WTC11 (cell line): ENCODE measurements around the gene CLEC20A. TPM values are rescaled to one million over a fixed set of nuclear protein-coding genes. Genes with fewer than 3 reads are reported as not detected.

ENCODE experiments used
- ATAC-seq: fragments of 200-7000 bp; cut with Tn5 transposase; 2 replicates; pipeline ENCODE4 v1.10.0; 2021; ENCODE audit warnings: mild to moderate bottlenecking, moderate library complexity
- CTCF ChIA-PET: fragments of 300-600 bp; sonication (Branson Sonifier 250); formaldehyde crosslinking; loops from one replicate; lab custom pipeline; 2021; ENCODE audit warnings: antibody characterized with exemption; lab: Charles Lee
- POLR2A ChIA-PET: fragments of 350-600 bp; sonication (Branson Sonifier 250); formaldehyde crosslinking; loops from one replicate; lab custom pipeline; 2021; ENCODE audit warnings: antibody characterized with exemption; lab: Charles Lee
- DNase-seq: peaks from one replicate; pipeline ENCODE4 v3.0.0; 2021; ENCODE audit warnings: low spot score
- H3K27ac Mint-ChIP-seq: 2 replicates; pipeline ENCODE4 v1.8.0; 2021; ENCODE audit warnings: mixed read lengths
- H3K27me3 Mint-ChIP-seq: 2 replicates; pipeline ENCODE4 v1.8.0; 2021; ENCODE audit warnings: low read depth, mild to moderate bottlenecking, moderate library complexity, mixed read lengths
- H3K36me3 Mint-ChIP-seq: 2 replicates; pipeline ENCODE4 v1.8.0; 2021; ENCODE audit warnings: mixed read lengths
- H3K4me1 Mint-ChIP-seq: 2 replicates; pipeline ENCODE4 v1.8.0; 2022; ENCODE audit warnings: mixed read lengths
- H3K4me3 Mint-ChIP-seq: 2 replicates; pipeline ENCODE4 v1.8.0; 2021; ENCODE audit warnings: mild to moderate bottlenecking, moderate library complexity, mixed read lengths
- H3K9me3 Mint-ChIP-seq: 2 replicates; pipeline ENCODE4 v1.8.0; 2021; ENCODE audit warnings: mixed read lengths
- CREB1 ChIP-seq: sonication (generic); formaldehyde crosslinking; IDR thresholded peaks from 2 replicates; pipeline ENCODE4 v1.8.0; 2023; ENCODE audit warnings: mild to moderate bottlenecking, missing genetic modification reagents
- CREM ChIP-seq: sonication (generic); formaldehyde crosslinking; IDR thresholded peaks from 2 replicates; pipeline ENCODE4 v1.8.1; 2022; ENCODE audit warnings: mild to moderate bottlenecking, missing genetic modification reagents, moderate library complexity
- ELF4 ChIP-seq: sonication (generic); formaldehyde crosslinking; IDR thresholded peaks from 2 replicates; pipeline ENCODE4 v1.8.1; 2022; ENCODE audit warnings: low read depth, mild to moderate bottlenecking, moderate library complexity, missing genetic modification reagents
- ETV6 ChIP-seq: sonication (generic); formaldehyde crosslinking; IDR thresholded peaks from 2 replicates; pipeline ENCODE4 v1.8.1; 2022; ENCODE audit warnings: mild to moderate bottlenecking, missing genetic modification reagents
- FOXJ3 ChIP-seq: sonication (generic); formaldehyde crosslinking; IDR thresholded peaks from 2 replicates; pipeline ENCODE4 v1.9.0; 2021; ENCODE audit warnings: missing genetic modification reagents, mild to moderate bottlenecking, borderline replicate concordance
- JAZF1 ChIP-seq: fragments of 250-450 bp; sonication (Bioruptor Pico); IDR thresholded peaks from 2 replicates; pipeline ENCODE4 v1.9.0; 2021; ENCODE audit warnings: moderate library complexity, mild to moderate bottlenecking, inconsistent platforms
- KAT7 ChIP-seq: sonication (generic); formaldehyde crosslinking; IDR thresholded peaks from 2 replicates; pipeline ENCODE4 v1.8.1; 2023; ENCODE audit warnings: missing genetic modification reagents, mild to moderate bottlenecking, borderline replicate concordance
- RORB ChIP-seq: fragments of 250-450 bp; sonication (Bioruptor Pico); IDR thresholded peaks from 2 replicates; pipeline ENCODE4 v1.9.0; 2021; ENCODE audit warnings: mild to moderate bottlenecking
- SMAD4 ChIP-seq: sonication (generic); formaldehyde crosslinking; IDR thresholded peaks from 2 replicates; pipeline ENCODE4 v1.8.0; 2022; ENCODE audit warnings: mild to moderate bottlenecking, missing genetic modification reagents
- SP1 ChIP-seq: sonication (generic); formaldehyde crosslinking; conservative IDR thresholded peaks from 2 replicates; pipeline ENCODE4 v1.8.1; 2022; ENCODE audit warnings: missing genetic modification reagents
- TEAD4 ChIP-seq: sonication (generic); formaldehyde crosslinking; IDR thresholded peaks from 2 replicates; pipeline ENCODE4 v1.8.0; 2022; ENCODE audit warnings: mild to moderate bottlenecking, missing genetic modification reagents
- ZBTB21 ChIP-seq: sonication (generic); formaldehyde crosslinking; IDR thresholded peaks from 2 replicates; pipeline ENCODE4 v1.8.1; 2023; ENCODE audit warnings: mild to moderate bottlenecking, missing genetic modification reagents, borderline replicate concordance
- ZNF232 ChIP-seq: sonication (generic); formaldehyde crosslinking; IDR thresholded peaks from 2 replicates; pipeline ENCODE4 v1.8.0; 2022; ENCODE audit warnings: mild to moderate bottlenecking, missing genetic modification reagents
- ZNF263 ChIP-seq: sonication (generic); formaldehyde crosslinking; IDR thresholded peaks from 2 replicates; pipeline ENCODE4 v1.8.1; 2022; ENCODE audit warnings: low read depth, mild to moderate bottlenecking, moderate library complexity, missing genetic modification reagents
- ZNF396 ChIP-seq: fragments of 250-450 bp; sonication (Bioruptor Pico); IDR thresholded peaks from 2 replicates; pipeline ENCODE4 v1.8.0; 2021; ENCODE audit warnings: mild to moderate bottlenecking, moderate library complexity, borderline replicate concordance
- total RNA-seq: library from RNA; stranded (reverse); gene quantifications from 3 replicates; pipeline ENCODE4 v1.2.3, GENCODE V29; 2021
- TF ChIP-seq, protein P1 (sequence below): sonication (generic); formaldehyde crosslinking; IDR thresholded peaks from 2 replicates; pipeline ENCODE4 v1.8.0; 2023; ENCODE audit warnings: missing genetic modification reagents
- TF ChIP-seq, protein P2 (sequence below): sonication (generic); formaldehyde crosslinking; IDR thresholded peaks from 2 replicates; pipeline ENCODE4 v1.8.0; 2022; ENCODE audit warnings: mild to moderate bottlenecking, missing genetic modification reagents
- TF ChIP-seq, protein P3 (sequence below): sonication (generic); formaldehyde crosslinking; IDR thresholded peaks from 2 replicates; pipeline ENCODE4 v1.8.1; 2023; ENCODE audit warnings: mild to moderate bottlenecking, missing genetic modification reagents
- TF ChIP-seq, protein P4 (sequence below): sonication (generic); formaldehyde crosslinking; IDR thresholded peaks from 2 replicates; pipeline ENCODE4 v1.8.1; 2022; ENCODE audit warnings: mild to moderate bottlenecking, moderate library complexity, missing genetic modification reagents
- TF ChIP-seq, protein P5 (sequence below): sonication (generic); formaldehyde crosslinking; conservative IDR thresholded peaks from 2 replicates; pipeline ENCODE4 v1.8.1; 2023; ENCODE audit warnings: mild to moderate bottlenecking, low read depth, missing genetic modification reagents, moderate library complexity
- TF ChIP-seq, protein P6 (sequence below): sonication (generic); formaldehyde crosslinking; IDR thresholded peaks from 2 replicates; pipeline ENCODE4 v1.8.1; 2022; ENCODE audit warnings: missing genetic modification reagents, borderline replicate concordance
- TF ChIP-seq, protein P7 (sequence below): sonication (generic); formaldehyde crosslinking; IDR thresholded peaks from 2 replicates; pipeline ENCODE4 v1.8.0; 2022; ENCODE audit warnings: mild to moderate bottlenecking, missing genetic modification reagents
- TF ChIP-seq, protein P8 (sequence below): sonication (generic); formaldehyde crosslinking; IDR thresholded peaks from 2 replicates; pipeline ENCODE4 v1.8.1; 2023; ENCODE audit warnings: mild to moderate bottlenecking, missing genetic modification reagents, moderate library complexity
- TF ChIP-seq, protein P9 (sequence below): sonication (generic); formaldehyde crosslinking; IDR thresholded peaks from 2 replicates; pipeline ENCODE4 v1.8.0; 2022; ENCODE audit warnings: mild to moderate bottlenecking, missing genetic modification reagents

The CLEC20A gene
- total RNA-seq, 1 experiment from 2014 or later: not detected

DNA sequence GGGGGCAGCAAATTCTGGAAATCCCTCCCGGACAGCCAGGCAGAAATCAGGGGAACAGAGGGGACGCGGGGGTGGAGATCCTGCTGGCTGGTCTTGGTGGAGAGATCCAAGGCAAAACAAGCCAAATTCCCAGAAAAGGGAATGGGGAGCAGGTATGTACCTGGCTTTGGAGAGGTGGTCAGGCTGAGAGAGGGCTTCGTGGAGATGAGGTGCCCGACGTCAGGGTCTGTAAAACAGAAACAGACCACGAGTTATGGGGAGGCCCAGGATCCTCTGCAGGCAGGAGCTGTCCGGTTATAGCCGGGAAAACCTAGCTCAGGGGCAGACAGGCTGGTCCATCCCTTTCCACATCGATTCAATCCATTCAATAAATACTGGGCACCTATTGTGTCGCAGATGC lies 4.4 kb downstream of the CLEC20A start:
- H3K27me3 Mint-ChIP-seq: no peaks in the 10 kb centered on the region; the same call in 1 of the 2 replicates
- H3K4me1 Mint-ChIP-seq: peaks cover 6% of the 10 kb centered on the region
- no peaks in the 10 kb centered on the region for H3K36me3 Mint-ChIP-seq
- no peak for TF ChIP-seq CREM (CRISPR knock-in tag)
- TF ChIP-seq, protein P1, sequence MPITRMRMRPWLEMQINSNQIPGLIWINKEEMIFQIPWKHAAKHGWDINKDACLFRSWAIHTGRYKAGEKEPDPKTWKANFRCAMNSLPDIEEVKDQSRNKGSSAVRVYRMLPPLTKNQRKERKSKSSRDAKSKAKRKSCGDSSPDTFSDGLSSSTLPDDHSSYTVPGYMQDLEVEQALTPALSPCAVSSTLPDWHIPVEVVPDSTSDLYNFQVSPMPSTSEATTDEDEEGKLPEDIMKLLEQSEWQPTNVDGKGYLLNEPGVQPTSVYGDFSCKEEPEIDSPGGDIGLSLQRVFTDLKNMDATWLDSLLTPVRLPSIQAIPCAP (CRISPR knock-in tag): no peak
- TF ChIP-seq, protein P2, sequence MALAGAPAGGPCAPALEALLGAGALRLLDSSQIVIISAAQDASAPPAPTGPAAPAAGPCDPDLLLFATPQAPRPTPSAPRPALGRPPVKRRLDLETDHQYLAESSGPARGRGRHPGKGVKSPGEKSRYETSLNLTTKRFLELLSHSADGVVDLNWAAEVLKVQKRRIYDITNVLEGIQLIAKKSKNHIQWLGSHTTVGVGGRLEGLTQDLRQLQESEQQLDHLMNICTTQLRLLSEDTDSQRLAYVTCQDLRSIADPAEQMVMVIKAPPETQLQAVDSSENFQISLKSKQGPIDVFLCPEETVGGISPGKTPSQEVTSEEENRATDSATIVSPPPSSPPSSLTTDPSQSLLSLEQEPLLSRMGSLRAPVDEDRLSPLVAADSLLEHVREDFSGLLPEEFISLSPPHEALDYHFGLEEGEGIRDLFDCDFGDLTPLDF (CRISPR knock-in tag): no peak
- TF ChIP-seq CREB1 (CRISPR knock-in tag): no peak
- no peak for TF ChIP-seq RORB
- TF ChIP-seq, protein P3, sequence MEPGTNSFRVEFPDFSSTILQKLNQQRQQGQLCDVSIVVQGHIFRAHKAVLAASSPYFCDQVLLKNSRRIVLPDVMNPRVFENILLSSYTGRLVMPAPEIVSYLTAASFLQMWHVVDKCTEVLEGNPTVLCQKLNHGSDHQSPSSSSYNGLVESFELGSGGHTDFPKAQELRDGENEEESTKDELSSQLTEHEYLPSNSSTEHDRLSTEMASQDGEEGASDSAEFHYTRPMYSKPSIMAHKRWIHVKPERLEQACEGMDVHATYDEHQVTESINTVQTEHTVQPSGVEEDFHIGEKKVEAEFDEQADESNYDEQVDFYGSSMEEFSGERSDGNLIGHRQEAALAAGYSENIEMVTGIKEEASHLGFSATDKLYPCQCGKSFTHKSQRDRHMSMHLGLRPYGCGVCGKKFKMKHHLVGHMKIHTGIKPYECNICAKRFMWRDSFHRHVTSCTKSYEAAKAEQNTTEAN (CRISPR knock-in tag): no peak
- TF ChIP-seq ZNF232 (CRISPR knock-in tag): no peak
- TF ChIP-seq, protein P4, sequence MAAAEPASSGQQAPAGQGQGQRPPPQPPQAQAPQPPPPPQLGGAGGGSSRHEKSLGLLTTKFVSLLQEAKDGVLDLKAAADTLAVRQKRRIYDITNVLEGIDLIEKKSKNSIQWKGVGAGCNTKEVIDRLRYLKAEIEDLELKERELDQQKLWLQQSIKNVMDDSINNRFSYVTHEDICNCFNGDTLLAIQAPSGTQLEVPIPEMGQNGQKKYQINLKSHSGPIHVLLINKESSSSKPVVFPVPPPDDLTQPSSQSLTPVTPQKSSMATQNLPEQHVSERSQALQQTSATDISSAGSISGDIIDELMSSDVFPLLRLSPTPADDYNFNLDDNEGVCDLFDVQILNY: no peak
- TF ChIP-seq, protein P5, sequence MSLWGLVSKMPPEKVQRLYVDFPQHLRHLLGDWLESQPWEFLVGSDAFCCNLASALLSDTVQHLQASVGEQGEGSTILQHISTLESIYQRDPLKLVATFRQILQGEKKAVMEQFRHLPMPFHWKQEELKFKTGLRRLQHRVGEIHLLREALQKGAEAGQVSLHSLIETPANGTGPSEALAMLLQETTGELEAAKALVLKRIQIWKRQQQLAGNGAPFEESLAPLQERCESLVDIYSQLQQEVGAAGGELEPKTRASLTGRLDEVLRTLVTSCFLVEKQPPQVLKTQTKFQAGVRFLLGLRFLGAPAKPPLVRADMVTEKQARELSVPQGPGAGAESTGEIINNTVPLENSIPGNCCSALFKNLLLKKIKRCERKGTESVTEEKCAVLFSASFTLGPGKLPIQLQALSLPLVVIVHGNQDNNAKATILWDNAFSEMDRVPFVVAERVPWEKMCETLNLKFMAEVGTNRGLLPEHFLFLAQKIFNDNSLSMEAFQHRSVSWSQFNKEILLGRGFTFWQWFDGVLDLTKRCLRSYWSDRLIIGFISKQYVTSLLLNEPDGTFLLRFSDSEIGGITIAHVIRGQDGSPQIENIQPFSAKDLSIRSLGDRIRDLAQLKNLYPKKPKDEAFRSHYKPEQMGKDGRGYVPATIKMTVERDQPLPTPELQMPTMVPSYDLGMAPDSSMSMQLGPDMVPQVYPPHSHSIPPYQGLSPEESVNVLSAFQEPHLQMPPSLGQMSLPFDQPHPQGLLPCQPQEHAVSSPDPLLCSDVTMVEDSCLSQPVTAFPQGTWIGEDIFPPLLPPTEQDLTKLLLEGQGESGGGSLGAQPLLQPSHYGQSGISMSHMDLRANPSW: no peak
- TF ChIP-seq SMAD4 (CRISPR knock-in tag): no peak
- no peak for TF ChIP-seq ELF4
- no peak for TF ChIP-seq ETV6
- no peak for TF ChIP-seq FOXJ3 (CRISPR knock-in tag)
- TF ChIP-seq, protein P6, sequence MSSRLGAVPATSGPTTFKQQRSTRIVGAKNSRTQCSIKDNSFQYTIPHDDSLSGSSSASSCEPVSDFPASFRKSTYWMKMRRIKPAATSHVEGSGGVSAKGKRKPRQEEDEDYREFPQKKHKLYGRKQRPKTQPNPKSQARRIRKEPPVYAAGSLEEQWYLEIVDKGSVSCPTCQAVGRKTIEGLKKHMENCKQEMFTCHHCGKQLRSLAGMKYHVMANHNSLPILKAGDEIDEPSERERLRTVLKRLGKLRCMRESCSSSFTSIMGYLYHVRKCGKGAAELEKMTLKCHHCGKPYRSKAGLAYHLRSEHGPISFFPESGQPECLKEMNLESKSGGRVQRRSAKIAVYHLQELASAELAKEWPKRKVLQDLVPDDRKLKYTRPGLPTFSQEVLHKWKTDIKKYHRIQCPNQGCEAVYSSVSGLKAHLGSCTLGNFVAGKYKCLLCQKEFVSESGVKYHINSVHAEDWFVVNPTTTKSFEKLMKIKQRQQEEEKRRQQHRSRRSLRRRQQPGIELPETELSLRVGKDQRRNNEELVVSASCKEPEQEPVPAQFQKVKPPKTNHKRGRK (CRISPR knock-in tag): no peak
- TF ChIP-seq ZBTB21: no peak
- TF ChIP-seq, protein P7, sequence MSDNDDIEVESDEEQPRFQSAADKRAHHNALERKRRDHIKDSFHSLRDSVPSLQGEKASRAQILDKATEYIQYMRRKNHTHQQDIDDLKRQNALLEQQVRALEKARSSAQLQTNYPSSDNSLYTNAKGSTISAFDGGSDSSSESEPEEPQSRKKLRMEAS: no peak
- TF ChIP-seq ZNF263 (CRISPR knock-in tag): no peak
- POLR2A ChIA-PET: interaction anchor here (1.3 kb wide), 1 partner anchor 17 kb away, joined by 4 read pairs; no protein-coding TSS in a partner anchor
- ATAC-seq: no peak
- H3K9me3 Mint-ChIP-seq: no peaks in the 10 kb centered on the region
- no peak for DNase-seq
- no peak overlapping the region for H3K4me3 Mint-ChIP-seq
- H3K27ac Mint-ChIP-seq: no peak overlapping the region
- CTCF ChIA-PET: interaction anchor here (1.4 to 2.2 kb wide), 2 partner anchors 9 to 12 kb away, joined by 3 to 21 read pairs; no protein-coding TSS in a partner anchor

DNA sequence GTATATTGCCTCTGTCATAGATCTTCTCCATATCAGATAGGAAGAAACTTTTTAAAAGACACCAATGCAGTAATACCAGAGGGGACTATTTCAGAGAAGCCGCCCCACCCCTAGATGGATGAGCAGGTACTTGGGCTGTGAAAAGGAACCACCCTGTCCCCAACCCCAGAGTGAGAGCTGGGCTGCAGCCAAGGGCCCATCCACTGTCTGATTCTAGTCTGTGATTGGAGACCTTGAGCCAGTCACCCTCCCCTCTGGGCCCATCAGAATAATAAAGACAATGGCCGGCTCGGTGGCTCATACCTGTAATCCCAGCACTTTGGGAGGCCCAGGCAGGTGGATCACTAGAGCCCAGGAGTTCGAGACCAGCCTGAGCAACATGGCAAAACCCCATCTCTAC lies 5.0 kb downstream of the CLEC20A start:
- ChIA-PET CTCF (interaction anchor here (2.2 kb wide), 1 partner anchor 9 kb away, joined by 21 read pairs; no protein-coding TSS in a partner anchor), POLR2A (interaction anchor here (0.6 to 1.3 kb wide), 2 partner anchors 16 to 614 kb away, joined by 4 read pairs; no protein-coding TSS in a partner anchor)
- Mint-ChIP-seq H3K27me3 (no peaks in the 10 kb centered on the region; the same call in 1 of the 2 replicates), H3K27ac (no peak overlapping the region; the same call in 1 of the 2 replicates), H3K4me1 (peaks cover 6% of the 10 kb centered on the region), H3K4me3 (no peak overlapping the region), H3K9me3 (no peaks in the 10 kb centered on the region), H3K36me3 (no peaks in the 10 kb centered on the region)
- DNase-seq: no peak
- ATAC-seq: no peak
- TF ChIP-seq KAT7 (CRISPR knock-in tag) (no peak), TEAD4 (CRISPR knock-in tag) (no peak), SP1 (CRISPR knock-in tag) (no peak), ZNF396 (CRISPR knock-in tag) (no peak), JAZF1 (no peak)
- TF ChIP-seq, protein P2 (CRISPR knock-in tag): no peak
- TF ChIP-seq, protein P8, sequence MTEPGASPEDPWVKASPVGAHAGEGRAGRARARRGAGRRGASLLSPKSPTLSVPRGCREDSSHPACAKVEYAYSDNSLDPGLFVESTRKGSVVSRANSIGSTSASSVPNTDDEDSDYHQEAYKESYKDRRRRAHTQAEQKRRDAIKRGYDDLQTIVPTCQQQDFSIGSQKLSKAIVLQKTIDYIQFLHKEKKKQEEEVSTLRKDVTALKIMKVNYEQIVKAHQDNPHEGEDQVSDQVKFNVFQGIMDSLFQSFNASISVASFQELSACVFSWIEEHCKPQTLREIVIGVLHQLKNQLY (CRISPR knock-in tag): no peak
- TF ChIP-seq, protein P9, sequence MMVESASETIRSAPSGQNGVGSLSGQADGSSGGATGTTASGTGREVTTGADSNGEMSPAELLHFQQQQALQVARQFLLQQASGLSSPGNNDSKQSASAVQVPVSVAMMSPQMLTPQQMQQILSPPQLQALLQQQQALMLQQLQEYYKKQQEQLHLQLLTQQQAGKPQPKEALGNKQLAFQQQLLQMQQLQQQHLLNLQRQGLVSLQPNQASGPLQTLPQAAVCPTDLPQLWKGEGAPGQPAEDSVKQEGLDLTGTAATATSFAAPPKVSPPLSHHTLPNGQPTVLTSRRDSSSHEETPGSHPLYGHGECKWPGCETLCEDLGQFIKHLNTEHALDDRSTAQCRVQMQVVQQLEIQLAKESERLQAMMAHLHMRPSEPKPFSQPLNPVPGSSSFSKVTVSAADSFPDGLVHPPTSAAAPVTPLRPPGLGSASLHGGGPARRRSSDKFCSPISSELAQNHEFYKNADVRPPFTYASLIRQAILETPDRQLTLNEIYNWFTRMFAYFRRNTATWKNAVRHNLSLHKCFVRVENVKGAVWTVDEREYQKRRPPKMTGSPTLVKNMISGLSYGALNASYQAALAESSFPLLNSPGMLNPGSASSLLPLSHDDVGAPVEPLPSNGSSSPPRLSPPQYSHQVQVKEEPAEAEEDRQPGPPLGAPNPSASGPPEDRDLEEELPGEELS (CRISPR knock-in tag): no peak
